BE2C (cell line): ENCODE data around the gene KIF25.

Experiments used
- DNase-seq: peaks from one replicate; pipeline ENCODE4 v3.0.0-alpha.2; 2020
- H3K27me3 ChIP-seq: fragments of 250-450 bp; sonication (Bioruptor Pico); 2 replicates; pipeline ENCODE4 v1.5.1; 2020; ENCODE audit warnings: mild to moderate bottlenecking
- H3K36me3 ChIP-seq: fragments of 250-450 bp; sonication (Bioruptor Pico); 2 replicates; pipeline ENCODE4 v1.5.1; 2020; ENCODE audit warnings: mild to moderate bottlenecking
- H3K4me1 ChIP-seq: fragments of 250-450 bp; sonication (Bioruptor Pico); 2 replicates; pipeline ENCODE4 v1.5.1; 2020
- H3K4me3 ChIP-seq: 2 replicates; pipeline ENCODE4 v1.5.1; 2011; ENCODE audit warnings: low read depth, low read length
- H3K9me3 ChIP-seq: fragments of 250-450 bp; sonication (Bioruptor Pico); 2 replicates; pipeline ENCODE4 v1.5.1; 2020
- TF ChIP-seq, protein P1 (sequence below): IDR thresholded peaks from 2 replicates; pipeline ENCODE4 v1.5.1; 2012; ENCODE audit warnings: mild to moderate bottlenecking, low read depth, low read length

Gene KIF25

DNA sequence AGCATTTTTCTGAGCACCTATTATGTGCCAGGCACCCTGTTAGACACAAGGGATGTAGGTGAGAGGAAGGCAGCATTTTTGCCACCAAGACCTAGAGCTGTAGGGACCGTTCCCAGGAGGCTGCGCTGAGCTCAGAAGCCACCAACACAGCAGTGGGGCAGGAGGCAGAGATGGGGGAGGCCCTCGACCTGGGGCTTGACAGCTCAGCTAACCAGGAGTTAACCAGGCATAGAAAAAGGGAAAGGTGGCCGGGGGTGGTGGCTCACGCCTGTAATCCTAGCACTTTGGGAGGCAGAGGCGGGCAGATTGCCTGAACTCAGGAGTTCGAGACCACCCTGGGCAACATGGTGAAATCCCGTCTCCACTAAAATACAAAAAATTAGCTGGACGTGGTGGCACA lies 29.5 kb downstream of the KIF25 start:
- no peak for DNase-seq
- Histone ChIP-seq H3K9me3 (no peaks in the 10 kb centered on the region), H3K4me3 (no peak overlapping the region), H3K27me3 (no peaks in the 10 kb centered on the region), H3K36me3 (no peaks in the 10 kb centered on the region), H3K4me1 (no peaks in the 10 kb centered on the region)
- TF ChIP-seq, protein P1, sequence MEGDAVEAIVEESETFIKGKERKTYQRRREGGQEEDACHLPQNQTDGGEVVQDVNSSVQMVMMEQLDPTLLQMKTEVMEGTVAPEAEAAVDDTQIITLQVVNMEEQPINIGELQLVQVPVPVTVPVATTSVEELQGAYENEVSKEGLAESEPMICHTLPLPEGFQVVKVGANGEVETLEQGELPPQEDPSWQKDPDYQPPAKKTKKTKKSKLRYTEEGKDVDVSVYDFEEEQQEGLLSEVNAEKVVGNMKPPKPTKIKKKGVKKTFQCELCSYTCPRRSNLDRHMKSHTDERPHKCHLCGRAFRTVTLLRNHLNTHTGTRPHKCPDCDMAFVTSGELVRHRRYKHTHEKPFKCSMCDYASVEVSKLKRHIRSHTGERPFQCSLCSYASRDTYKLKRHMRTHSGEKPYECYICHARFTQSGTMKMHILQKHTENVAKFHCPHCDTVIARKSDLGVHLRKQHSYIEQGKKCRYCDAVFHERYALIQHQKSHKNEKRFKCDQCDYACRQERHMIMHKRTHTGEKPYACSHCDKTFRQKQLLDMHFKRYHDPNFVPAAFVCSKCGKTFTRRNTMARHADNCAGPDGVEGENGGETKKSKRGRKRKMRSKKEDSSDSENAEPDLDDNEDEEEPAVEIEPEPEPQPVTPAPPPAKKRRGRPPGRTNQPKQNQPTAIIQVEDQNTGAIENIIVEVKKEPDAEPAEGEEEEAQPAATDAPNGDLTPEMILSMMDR: no peak

DNA sequence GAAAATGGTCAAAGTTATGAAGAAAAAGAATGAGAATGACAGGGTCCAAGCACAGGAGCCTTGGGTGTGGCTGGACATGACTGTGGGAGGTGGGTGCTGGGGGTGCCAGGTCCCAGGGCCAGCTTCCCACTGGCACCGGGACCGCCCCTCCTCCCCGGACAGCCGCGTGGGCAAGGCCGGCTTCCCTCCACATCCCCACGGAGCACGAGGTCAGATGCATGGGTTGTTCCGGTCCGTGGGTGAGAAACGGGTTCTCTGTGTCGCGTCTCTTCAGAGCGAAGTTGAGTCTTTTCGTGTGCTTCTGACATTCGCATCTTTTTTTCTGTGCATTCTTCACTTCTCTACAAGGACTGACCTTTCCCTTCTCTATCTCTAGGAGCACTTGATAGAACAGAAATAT lies 30.1 kb downstream of the KIF25 start:
- Histone ChIP-seq H3K4me1 (no peaks in the 10 kb centered on the region), H3K4me3 (no peak overlapping the region), H3K9me3 (no peaks in the 10 kb centered on the region), H3K27me3 (no peaks in the 10 kb centered on the region), H3K36me3 (no peaks in the 10 kb centered on the region)
- DNase-seq: no peak
- TF ChIP-seq, protein P1: no peak

DNA sequence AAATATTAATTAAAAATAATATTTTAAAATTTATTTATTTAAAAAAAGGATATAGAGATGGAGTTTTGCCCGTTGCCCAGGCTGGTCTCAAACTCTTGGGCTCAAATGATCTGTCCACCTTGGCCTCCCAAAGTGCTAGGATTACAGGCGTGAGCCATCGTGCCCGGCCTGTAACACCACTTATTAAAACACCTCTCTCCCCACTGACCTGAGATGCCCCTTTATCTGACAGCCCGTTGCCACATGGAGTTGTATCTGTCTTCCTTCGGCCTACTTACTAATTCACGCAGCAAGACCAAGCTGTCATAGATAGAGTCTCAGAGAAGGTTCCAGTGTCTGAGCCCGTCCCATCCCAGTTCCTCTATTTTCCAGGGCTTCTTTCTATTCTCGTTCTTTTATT lies 30.7 kb downstream of the KIF25 start:
- TF ChIP-seq, protein P1: no peak
- DNase-seq: no peak
- H3K4me1 ChIP-seq: no peaks in the 10 kb centered on the region
- no peaks in the 10 kb centered on the region for H3K27me3 ChIP-seq
- no peaks in the 10 kb centered on the region for H3K36me3 ChIP-seq
- no peak overlapping the region for H3K4me3 ChIP-seq
- H3K9me3 ChIP-seq: no peaks in the 10 kb centered on the region

DNA sequence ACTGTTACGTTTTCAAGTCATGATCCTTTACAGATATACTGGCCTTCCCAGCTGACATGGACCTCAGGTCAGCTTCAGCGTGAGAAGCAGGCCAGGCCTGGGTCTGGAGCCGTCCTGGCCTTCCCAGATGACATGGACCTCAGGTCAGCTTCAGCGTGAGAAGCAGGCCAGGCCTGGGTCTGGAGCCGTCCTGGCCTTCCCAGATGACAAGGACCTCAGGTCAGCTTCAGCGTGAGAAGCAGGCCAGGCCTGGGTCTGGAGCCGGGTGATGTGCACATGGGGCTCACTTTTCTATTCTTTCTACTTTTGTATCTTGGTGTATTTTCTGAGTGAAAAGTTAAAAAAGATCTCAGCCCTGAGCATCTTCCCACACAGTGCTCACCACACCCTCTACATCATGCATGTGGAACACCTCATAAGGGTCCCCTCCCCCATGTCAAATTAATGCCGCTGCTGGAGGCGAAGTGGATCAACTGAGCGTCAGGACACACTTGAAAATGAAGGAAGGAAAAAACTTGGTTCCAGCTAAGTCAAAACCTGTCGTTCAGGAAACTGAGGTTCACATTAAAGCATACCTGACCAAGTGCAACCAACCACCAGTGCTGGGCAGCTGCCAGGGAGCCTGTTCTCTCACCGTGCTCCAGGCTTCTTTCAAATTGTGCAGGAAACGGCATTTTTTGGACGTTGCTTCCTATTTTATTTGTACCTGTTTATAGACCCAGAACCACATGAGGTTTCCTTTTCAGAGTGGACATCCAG lies 32.2 kb downstream of the KIF25 start:
- Histone ChIP-seq H3K27me3 (no peaks in the 10 kb centered on the region), H3K36me3 (no peaks in the 10 kb centered on the region), H3K9me3 (no peaks in the 10 kb centered on the region), H3K4me1 (no peaks in the 10 kb centered on the region), H3K4me3 (no peak overlapping the region)
- DNase-seq: no peak
- TF ChIP-seq, protein P1: no peak

DNA sequence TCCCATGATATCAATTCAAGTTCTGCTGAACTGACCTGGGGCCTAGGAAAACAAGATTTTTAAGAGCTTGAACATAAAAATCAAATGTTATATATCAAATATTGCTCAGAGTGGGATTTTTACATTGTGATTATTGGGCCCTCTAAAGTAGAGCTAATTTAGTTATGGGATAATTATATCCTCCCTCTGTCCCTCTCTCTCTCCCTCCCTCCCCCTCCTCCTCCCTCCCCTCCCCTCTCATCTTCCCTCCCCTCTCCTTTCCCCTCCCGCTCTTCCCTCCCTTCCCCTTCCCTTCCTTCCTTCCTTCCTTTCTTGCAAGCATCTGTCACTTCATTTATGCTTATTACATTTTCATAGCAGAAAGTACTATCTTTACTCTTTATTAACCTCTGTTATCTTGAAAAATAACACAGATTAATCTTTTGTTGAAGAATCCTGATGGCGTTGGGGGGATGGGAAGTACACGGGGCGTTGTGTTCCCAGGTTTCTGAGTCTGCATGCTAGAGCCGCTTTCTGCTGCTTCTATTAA lies 32.8 kb downstream of the KIF25 start:
- no peak for DNase-seq
- TF ChIP-seq, protein P1: no peak
- H3K27me3 ChIP-seq: no peaks in the 10 kb centered on the region

DNA sequence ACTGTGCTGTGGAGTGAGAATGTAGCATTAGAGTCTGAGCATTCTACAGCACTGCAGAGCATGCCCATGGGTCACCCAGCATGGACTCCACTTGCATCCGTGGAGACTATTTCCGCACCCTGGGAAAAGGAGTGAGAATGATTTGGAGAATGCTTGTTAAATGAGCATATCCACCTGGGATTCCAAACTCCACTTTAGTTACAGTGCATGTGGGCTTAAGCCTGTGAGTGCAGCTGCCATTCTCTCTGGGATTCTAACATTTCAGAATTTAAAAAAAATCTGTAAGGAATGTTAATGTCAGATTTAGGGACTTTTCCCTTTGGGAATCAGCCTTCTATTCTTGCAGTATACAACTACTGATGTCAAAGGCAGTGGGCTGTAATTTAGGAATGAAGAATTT lies 33.4 kb downstream of the KIF25 start:
- TF ChIP-seq, protein P1: no peak
- DNase-seq: no peak
- Histone ChIP-seq H3K36me3 (no peaks in the 10 kb centered on the region), H3K4me1 (no peaks in the 10 kb centered on the region), H3K27me3 (no peaks in the 10 kb centered on the region), H3K9me3 (no peaks in the 10 kb centered on the region), H3K4me3 (no peak overlapping the region)

More for the DNA sequence above, 32.8 kb downstream of the KIF25 start:
- Histone ChIP-seq H3K4me1 (no peaks in the 10 kb centered on the region), H3K4me3 (no peak overlapping the region), H3K9me3 (no peaks in the 10 kb centered on the region), H3K36me3 (no peaks in the 10 kb centered on the region)
